Activated naive CD8-positive, alpha-beta T cell treated with anti-CD3 and anti-CD28 coated beads, Interleukin-2, amount 10 ng/mL, durations not matched to agents 7 days and 5 days (primary cell): ENCODE measurements around the gene HECW1. TPM values are rescaled to one million over a fixed set of nuclear protein-coding genes. Genes with fewer than 3 reads are reported as not detected.

Experiments
- ATAC-seq: fragments of 150-1000 bp; cut with Tn5 transposase; one replicate; pipeline ENCODE4 v1.10.0; 2021; ENCODE audit warnings: low read depth, moderate library complexity
- POLR2A ChIA-PET: fragments of 350-600 bp; sonication (Branson Sonifier 250); formaldehyde crosslinking; loops from one replicate; lab custom pipeline; 2021; ENCODE audit warnings: antibody characterized with exemption; lab: Charles Lee
- DNase-seq: peaks from one replicate; pipeline ENCODE4 v3.0.0; 2021
- H3K27ac Mint-ChIP-seq: one replicate; pipeline ENCODE4 v1.8.0; 2022; ENCODE audit warnings: mild to moderate bottlenecking, mixed read lengths
- H3K27me3 Mint-ChIP-seq: one replicate; pipeline ENCODE4 v1.8.0; 2022; ENCODE audit warnings: mild to moderate bottlenecking, moderate library complexity, mixed read lengths
- H3K36me3 Mint-ChIP-seq: one replicate; pipeline ENCODE4 v1.8.0; 2021; ENCODE audit warnings: mild to moderate bottlenecking, mixed read lengths
- H3K4me1 Mint-ChIP-seq: one replicate; pipeline ENCODE4 v1.8.0; 2021; ENCODE audit warnings: mixed read lengths
- H3K4me3 Mint-ChIP-seq: one replicate; pipeline ENCODE4 v1.8.0; 2022; ENCODE audit warnings: mild to moderate bottlenecking, moderate library complexity, mixed read lengths
- H3K9me3 Mint-ChIP-seq: one replicate; pipeline ENCODE4 v1.8.0; 2021; ENCODE audit warnings: mixed read lengths
- total RNA-seq, 2 experiments: library from RNA; stranded (reverse); gene quantifications; one replicate each; pipeline ENCODE4 v1.2.3, GENCODE V29; 2021

HECW1 gene
- total RNA-seq, 2 experiments from 2014 or later = not detected

DNA sequence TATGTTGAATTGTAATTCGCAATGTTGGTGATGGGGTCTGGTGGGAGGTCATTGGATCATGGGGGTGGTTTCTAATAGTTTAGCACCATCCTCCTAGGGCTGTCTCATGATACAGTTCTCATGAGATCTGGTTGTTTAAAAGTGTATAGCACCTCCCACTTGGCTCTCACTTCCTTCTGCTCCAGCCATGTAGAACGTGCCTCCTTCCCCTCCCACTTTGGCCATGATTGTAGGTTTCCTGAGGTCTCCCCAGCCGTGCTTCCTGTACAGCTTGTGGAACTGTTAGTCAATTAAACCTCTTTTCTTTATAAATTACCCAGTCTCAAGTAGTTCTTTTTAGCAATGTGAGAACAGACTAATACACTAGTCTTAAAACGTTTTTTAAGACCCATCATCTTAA lies 15.6 kb upstream of the HECW1 start:
- no peak for DNase-seq
- Mint-ChIP-seq H3K4me3 (no peak overlapping the region), H3K9me3 (peaks cover 2% of the 10 kb centered on the region), H3K27me3 (peaks cover 21% of the 10 kb centered on the region), H3K36me3 (no peaks in the 10 kb centered on the region), H3K27ac (no peak overlapping the region), H3K4me1 (no peaks in the 10 kb centered on the region)
- no peak for ATAC-seq
- POLR2A ChIA-PET = no interaction called here

- Mint-ChIP-seq H3K4me3 (no peak overlapping the region), H3K36me3 (no peaks in the 10 kb centered on the region), H3K27ac (no peak overlapping the region), H3K9me3 (peaks cover 2% of the 10 kb centered on the region), H3K4me1 (no peaks in the 10 kb centered on the region), H3K27me3 (peaks cover 20% of the 10 kb centered on the region)
- ATAC-seq (no peak), DNase-seq (no peak)
- POLR2A ChIA-PET = no interaction called here
These were observed 12.7 kb upstream of the HECW1 start for GRCh38 chr7:43099750-43100149.

DNA sequence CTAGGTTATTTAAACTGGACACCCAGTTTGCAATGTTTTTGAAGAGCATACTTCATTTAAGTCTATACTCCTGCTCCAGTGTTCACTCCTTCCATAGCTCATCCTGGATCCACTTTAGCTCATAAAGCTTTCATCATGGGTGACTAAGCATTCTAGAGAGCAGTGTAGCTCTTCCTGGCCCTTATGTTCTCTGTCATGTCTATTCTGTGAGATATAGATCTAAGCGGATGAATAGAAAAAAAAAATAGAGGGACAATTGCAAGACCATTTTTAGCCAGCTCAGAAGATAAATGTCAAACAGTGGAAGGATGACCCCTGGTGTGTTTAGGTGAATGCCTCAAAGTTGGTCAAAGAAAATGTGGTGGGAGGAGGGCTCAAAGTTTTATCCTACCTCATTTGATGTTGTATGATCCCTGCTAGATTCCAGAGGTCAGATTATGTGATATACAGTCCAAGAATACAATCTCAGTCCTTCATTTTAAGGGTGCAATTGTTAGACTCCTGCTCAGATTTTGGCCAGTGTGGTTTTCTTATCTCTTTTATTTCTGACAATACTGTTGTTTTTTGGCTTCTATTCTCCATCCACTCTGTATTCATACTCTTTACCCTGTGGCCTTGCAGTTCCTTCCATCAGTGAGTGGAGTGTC lies 7.5 kb upstream of the HECW1 start:
- Mint-ChIP-seq H3K36me3 (no peaks in the 10 kb centered on the region), H3K9me3 (no peaks in the 10 kb centered on the region), H3K4me3 (no peak overlapping the region), H3K27me3 (peaks cover 32% of the 10 kb centered on the region), H3K4me1 (no peaks in the 10 kb centered on the region), H3K27ac (no peak overlapping the region)
- POLR2A ChIA-PET = no interaction called here
- no peak for ATAC-seq
- DNase-seq = no peak

GRCh38 chr7:43105521-43106120 lies 6.8 kb upstream of the HECW1 start:
- peaks cover 38% of the 10 kb centered on the region for H3K27me3 Mint-ChIP-seq
- DNase-seq (no peak), ATAC-seq (no peak)
- POLR2A ChIA-PET = no interaction called here
- no peaks in the 10 kb centered on the region for H3K9me3 Mint-ChIP-seq
- no peaks in the 10 kb centered on the region for H3K4me1 Mint-ChIP-seq
- H3K27ac Mint-ChIP-seq = no peak overlapping the region
- H3K4me3 Mint-ChIP-seq = no peak overlapping the region
- H3K36me3 Mint-ChIP-seq = no peaks in the 10 kb centered on the region

DNA sequence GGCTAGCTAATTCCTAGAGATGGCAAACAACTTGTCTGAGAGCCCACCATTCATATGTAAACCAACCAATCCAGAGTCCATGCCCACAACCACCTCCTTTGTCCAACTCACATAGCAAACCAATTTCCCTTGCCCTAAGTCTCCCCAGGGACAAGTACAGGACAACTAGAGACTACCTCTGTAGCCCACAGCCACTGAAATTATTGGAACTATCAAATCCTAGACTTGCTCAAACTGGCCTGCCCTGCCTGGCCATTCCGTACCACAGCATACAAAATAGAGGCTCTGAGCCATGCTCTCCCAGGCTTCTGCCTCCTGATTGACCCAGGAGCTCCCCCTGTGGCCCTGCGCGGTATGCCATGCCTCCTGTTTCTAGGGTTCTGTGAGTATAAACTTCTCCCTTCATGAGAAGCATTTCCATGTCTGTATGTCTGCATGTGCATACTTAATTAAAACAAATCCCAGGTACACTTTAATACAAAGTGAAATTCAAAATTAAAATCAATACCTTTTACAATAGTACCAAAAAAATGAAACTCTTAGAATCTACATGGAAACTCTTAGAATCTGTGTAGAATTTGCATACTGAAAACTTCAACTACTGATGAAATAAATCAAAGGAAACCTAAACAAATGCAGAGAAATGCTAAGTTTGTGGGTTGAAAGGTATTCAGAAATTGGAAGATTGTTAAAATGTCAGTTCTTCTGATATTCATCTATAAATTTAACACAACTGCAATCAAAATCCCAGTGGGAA lies 4.0 kb upstream of the HECW1 start:
- H3K36me3 Mint-ChIP-seq = no peaks in the 10 kb centered on the region

GRCh38 chr7:43110791-43111535 lies 1.5 kb upstream of the HECW1 start:
- DNase-seq = no peak
- POLR2A ChIA-PET = no interaction called here
- ATAC-seq = no peak
- H3K36me3 Mint-ChIP-seq = no peaks in the 10 kb centered on the region
- H3K27ac Mint-ChIP-seq = no peak overlapping the region
- peaks cover 7% of the 10 kb centered on the region for H3K4me1 Mint-ChIP-seq
- H3K27me3 Mint-ChIP-seq = peaks cover 60% of the 10 kb centered on the region
- H3K4me3 Mint-ChIP-seq = no peak overlapping the region
- no peaks in the 10 kb centered on the region for H3K9me3 Mint-ChIP-seq

More for the DNA sequence above, 4.0 kb upstream of the HECW1 start:
- POLR2A ChIA-PET = no interaction called here
- H3K9me3 Mint-ChIP-seq = no peaks in the 10 kb centered on the region
- no peak overlapping the region for H3K27ac Mint-ChIP-seq
- H3K4me3 Mint-ChIP-seq = no peak overlapping the region
- peaks cover 5% of the 10 kb centered on the region for H3K4me1 Mint-ChIP-seq
- ATAC-seq = peak; percentile 82
- DNase-seq = peak; percentile 66
- H3K27me3 Mint-ChIP-seq = peaks cover 50% of the 10 kb centered on the region

- no peak for ATAC-seq
- peaks cover 7% of the 10 kb centered on the region for H3K4me1 Mint-ChIP-seq
- peaks cover 64% of the 10 kb centered on the region for H3K27me3 Mint-ChIP-seq
- H3K27ac Mint-ChIP-seq = no peak overlapping the region
- H3K4me3 Mint-ChIP-seq = peak overlapping the region; percentile 29
- DNase-seq = no peak
- H3K9me3 Mint-ChIP-seq = no peaks in the 10 kb centered on the region
- POLR2A ChIA-PET = no interaction called here
- no peaks in the 10 kb centered on the region for H3K36me3 Mint-ChIP-seq
These were observed 603 bp upstream of the HECW1 start for GRCh38 chr7:43111630-43112458.

DNA sequence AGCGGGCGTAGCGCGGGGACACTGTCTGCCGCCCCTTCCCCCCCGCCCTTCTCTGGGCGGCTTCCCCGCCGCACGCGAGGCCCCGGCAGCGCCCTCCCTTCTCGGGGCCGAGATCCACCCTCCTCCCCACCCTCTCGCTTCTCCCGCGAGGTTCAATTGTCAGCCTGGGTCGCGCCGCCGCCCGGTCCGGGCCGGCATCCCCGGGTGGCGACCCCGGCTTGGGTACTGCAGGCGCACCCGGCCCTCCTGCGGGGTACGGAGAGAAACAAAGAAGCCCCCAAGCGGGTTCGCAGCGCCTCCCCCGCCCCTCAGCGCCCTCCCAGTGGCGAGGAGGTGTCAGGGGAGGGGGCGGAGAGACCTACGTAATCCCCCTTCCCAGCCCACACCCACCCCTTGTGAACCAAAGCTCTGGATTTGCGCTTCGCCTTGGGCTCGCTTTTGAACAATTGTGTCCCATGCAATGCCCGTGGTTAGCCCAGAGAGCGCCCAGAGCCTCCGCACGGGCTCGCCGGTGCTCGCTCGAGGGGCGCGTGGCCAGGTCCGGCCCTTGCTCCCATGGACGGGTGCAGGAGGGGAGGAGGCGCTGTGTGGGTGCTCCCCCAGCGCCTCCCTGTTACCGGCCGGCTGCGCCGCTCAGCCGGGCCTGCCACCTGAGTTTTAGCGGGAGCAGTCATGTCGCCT lies 634 bp downstream of the HECW1 start:
- Mint-ChIP-seq H3K4me3 (no peak overlapping the region), H3K27ac (no peak overlapping the region), H3K4me1 (peaks cover 7% of the 10 kb centered on the region), H3K27me3 (peaks cover 68% of the 10 kb centered on the region), H3K36me3 (no peaks in the 10 kb centered on the region), H3K9me3 (no peaks in the 10 kb centered on the region)
- peak; percentile 9 for ATAC-seq
- POLR2A ChIA-PET = no interaction called here
- peak; percentile 28 for DNase-seq

DNA sequence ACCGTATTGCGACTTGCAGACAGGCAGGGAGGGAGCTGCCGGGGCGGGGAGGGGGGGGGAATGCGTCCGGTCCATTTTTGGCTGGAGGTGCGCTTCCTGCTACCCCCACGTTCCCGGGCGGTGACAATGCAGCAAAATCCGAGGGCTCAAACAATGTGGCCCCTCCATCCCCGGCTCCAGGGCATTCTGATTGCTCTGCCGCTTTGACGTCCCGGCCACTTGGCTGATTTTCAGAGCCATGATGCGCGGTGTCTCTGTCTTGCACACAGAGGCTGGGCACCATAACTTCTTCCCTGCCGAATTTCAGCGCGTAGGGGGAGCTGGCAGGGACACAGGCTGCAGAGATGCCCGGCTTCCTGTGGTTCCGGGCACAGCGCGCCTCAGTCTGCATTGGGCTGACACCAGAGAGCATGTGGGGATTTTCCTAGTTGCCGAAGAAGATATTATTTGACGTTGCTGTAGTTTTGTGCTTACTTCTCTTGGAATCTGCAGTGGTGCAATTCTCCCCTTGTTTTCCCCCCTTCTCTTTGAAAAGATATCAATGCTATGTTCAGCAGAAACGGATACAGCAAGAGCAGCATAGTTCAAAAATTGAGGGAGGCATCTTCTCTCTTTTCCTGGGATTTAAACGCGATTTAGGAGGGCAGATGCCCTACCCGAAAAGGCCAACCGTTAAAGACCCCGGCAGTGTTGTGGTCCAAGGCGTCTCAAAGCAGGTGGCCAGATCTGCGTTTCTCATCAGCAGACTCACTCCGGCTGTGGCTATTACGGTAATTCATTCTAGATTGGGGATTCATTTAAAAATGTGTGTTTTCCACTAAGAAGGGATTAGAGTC lies 1.4 kb downstream of the HECW1 start:
- ATAC-seq (no peak), DNase-seq (peak; percentile 35)
- H3K36me3 Mint-ChIP-seq = no peaks in the 10 kb centered on the region
- POLR2A ChIA-PET = no interaction called here
- no peak overlapping the region for H3K27ac Mint-ChIP-seq
- peaks cover 7% of the 10 kb centered on the region for H3K4me1 Mint-ChIP-seq
- peak overlapping the region; percentile 35 for H3K4me3 Mint-ChIP-seq
- peaks cover 67% of the 10 kb centered on the region for H3K27me3 Mint-ChIP-seq
- H3K9me3 Mint-ChIP-seq = no peaks in the 10 kb centered on the region

DNA sequence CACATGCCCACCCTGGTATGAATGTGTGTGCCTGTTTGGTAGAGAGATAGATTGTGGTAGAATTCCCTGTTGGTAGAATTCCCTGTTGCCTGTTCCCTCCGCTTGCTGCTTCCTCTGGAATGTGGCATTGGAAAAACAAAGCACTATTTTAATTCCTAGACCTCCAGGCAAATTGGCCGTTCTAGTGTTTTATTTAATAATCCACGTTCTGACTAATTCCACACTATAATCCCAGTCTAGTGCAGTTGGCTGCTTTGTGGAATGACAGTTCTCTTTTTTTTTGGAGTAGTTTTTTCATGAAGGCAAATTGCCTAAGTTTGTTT lies 2.0 kb downstream of the HECW1 start:
- ATAC-seq (no peak), DNase-seq (no peak)
- Mint-ChIP-seq H3K9me3 (no peaks in the 10 kb centered on the region), H3K27ac (no peak overlapping the region), H3K27me3 (peaks cover 62% of the 10 kb centered on the region), H3K4me1 (peaks cover 7% of the 10 kb centered on the region), H3K36me3 (no peaks in the 10 kb centered on the region), H3K4me3 (no peak overlapping the region)
- POLR2A ChIA-PET = no interaction called here

DNA sequence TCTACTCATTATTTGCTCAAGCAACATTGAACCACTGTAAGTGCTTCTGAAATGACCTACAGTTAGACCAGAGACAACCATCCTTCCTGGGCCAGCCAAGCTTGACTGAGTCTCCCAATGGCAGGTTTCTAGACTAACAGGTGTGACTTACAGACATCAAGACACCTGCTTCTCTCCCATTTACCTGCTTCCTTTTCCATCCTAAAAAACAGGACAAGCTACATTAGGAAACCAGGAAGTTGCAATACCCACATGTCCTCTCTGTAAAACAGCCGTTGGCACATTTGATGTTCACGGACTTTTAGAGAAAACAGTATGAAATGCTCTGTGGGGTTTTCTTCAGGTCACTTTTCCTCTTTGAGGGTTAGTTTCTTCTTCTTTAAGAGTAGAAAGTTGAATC lies 4.0 kb downstream of the HECW1 start:
- Mint-ChIP-seq H3K27ac (no peak overlapping the region), H3K36me3 (no peaks in the 10 kb centered on the region), H3K4me1 (peaks cover 6% of the 10 kb centered on the region), H3K27me3 (peaks cover 46% of the 10 kb centered on the region), H3K9me3 (no peaks in the 10 kb centered on the region), H3K4me3 (no peak overlapping the region)
- ATAC-seq (no peak), DNase-seq (no peak)
- POLR2A ChIA-PET = no interaction called here

DNA sequence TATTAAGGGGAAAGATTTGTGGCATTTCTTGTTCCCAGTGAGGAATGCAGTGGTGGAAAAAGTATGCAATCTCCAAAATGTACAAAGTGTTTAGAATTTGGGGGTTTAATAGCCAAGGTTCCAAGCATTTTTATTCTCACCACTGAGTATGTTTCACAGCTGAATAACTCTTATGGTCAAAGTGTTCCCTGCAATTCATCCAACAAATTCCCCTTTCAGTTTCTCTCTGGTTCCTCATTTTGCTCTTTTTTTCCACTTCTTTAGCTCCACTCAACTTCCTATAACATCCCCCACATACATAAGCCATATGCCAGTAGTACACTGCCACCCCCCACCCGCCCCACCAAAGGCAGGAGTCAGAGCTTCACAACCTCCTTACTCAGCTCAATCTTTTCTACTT lies 4.6 kb downstream of the HECW1 start:
- Mint-ChIP-seq H3K36me3 (no peaks in the 10 kb centered on the region), H3K4me1 (peaks cover 3% of the 10 kb centered on the region), H3K27me3 (peaks cover 40% of the 10 kb centered on the region), H3K9me3 (no peaks in the 10 kb centered on the region), H3K27ac (no peak overlapping the region), H3K4me3 (no peak overlapping the region)
- DNase-seq = no peak
- no peak for ATAC-seq
- POLR2A ChIA-PET = no interaction called here
